Tibial nerve (tissue), 4 donors: ENCODE data around the gene UBE2C.

Experiments
- EP300 ChIP-seq, 2 donors: sonication (generic); formaldehyde crosslinking; IDR thresholded peaks; one replicate each; pipeline ENCODE4 v1.6.1; 2017; ENCODE audit warnings: antibody characterized with exemption in 2 of 2, mild to moderate bottlenecking in 1 of 2
- TF ChIP-seq, protein P1 (sequence below), 5 experiments: fragments of 200-600 bp in 3 of 5; fragments of 450-650 bp in 2 of 5; sonication (generic) in 3 of 5; IDR thresholded peaks; one replicate each; pipeline ENCODE4 v1.5.1; 2016 to 2019; ENCODE audit warnings: antibody characterized with exemption in 5 of 5, mild to moderate bottlenecking in 3 of 5, moderate library complexity in 2 of 5

DNA sequence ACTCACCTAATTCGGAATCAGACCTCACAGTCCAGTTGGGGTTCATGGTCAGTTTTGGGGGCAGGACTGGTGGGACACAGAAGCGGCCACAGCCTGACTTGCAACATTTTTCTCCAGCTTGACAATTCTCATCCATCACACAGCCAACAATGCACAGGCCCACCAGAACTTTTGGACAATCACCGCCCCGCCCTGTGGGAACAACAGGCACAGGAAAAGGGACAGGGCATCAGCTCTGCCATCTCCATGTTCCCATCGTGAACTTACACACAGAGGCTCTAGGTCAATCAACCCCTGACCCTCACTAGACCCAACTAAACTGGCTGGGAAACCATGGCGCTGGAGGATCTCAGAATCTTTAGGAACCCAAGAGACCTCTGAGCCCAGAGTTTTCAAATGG, 37.0 kb upstream of the UBE2C start:
- no peak for TF ChIP-seq EP300 (IDR thresholded peaks at IDR 0.05)
- TF ChIP-seq, protein P1, sequence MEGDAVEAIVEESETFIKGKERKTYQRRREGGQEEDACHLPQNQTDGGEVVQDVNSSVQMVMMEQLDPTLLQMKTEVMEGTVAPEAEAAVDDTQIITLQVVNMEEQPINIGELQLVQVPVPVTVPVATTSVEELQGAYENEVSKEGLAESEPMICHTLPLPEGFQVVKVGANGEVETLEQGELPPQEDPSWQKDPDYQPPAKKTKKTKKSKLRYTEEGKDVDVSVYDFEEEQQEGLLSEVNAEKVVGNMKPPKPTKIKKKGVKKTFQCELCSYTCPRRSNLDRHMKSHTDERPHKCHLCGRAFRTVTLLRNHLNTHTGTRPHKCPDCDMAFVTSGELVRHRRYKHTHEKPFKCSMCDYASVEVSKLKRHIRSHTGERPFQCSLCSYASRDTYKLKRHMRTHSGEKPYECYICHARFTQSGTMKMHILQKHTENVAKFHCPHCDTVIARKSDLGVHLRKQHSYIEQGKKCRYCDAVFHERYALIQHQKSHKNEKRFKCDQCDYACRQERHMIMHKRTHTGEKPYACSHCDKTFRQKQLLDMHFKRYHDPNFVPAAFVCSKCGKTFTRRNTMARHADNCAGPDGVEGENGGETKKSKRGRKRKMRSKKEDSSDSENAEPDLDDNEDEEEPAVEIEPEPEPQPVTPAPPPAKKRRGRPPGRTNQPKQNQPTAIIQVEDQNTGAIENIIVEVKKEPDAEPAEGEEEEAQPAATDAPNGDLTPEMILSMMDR (IDR thresholded peaks at IDR 0.05): no peak
